Endodermal cell (in vitro differentiated cells): ENCODE results near the gene CDH2. TPM values are rescaled to one million over a fixed set of nuclear protein-coding genes. Genes with fewer than 3 reads are reported as not detected.

Source experiments
- DNase-seq: peaks from one replicate; pipeline ENCODE4 v3.0.0-alpha.2; 2017
- H3K27ac ChIP-seq: 2 replicates; pipeline ENCODE4 v1.5.1; 2013; ENCODE audit warnings: mild to moderate bottlenecking, low read depth, low read length, moderate library complexity
- H3K27me3 ChIP-seq: 2 replicates; pipeline ENCODE4 v1.6.1; 2013; ENCODE audit warnings: mild to moderate bottlenecking, low read length, moderate library complexity; ENCODE audit not compliant: insufficient read depth, control insufficient read depth, poor library complexity, severe bottlenecking
- H3K36me3 ChIP-seq: 2 replicates; pipeline ENCODE4 v1.7.0; 2013; ENCODE audit warnings: mild to moderate bottlenecking, low read length, moderate library complexity; ENCODE audit not compliant: control insufficient read depth, insufficient read depth
- H3K4me1 ChIP-seq: one replicate; pipeline ENCODE4 v1.7.0; 2013; ENCODE audit warnings: low read length; ENCODE audit not compliant: control insufficient read depth, insufficient read depth
- H3K4me3 ChIP-seq: 2 replicates; pipeline ENCODE4 v1.5.1; 2013; ENCODE audit warnings: mild to moderate bottlenecking, low read length, moderate library complexity
- H3K9ac ChIP-seq: 2 replicates; pipeline ENCODE4 v1.6.1; 2013; ENCODE audit warnings: mild to moderate bottlenecking, low read length, moderate library complexity; ENCODE audit not compliant: poor library complexity, severe bottlenecking; ENCODE audit errors: extremely low read depth
- H3K9me3 ChIP-seq: 2 replicates; pipeline ENCODE4 v1.6.1; 2013; ENCODE audit warnings: mild to moderate bottlenecking, low read length, moderate library complexity; ENCODE audit not compliant: control insufficient read depth
- H3K27ac Mint-ChIP-seq: 2 replicates; pipeline ENCODE4 v1.8.0; 2020; ENCODE audit warnings: mixed read lengths
- H3K27me3 Mint-ChIP-seq: 2 replicates; pipeline ENCODE4 v1.8.0; 2021; ENCODE audit warnings: mild to moderate bottlenecking, mixed read lengths; ENCODE audit not compliant: insufficient read depth
- H3K36me3 Mint-ChIP-seq: 2 replicates; pipeline ENCODE4 v1.8.0; 2020; ENCODE audit warnings: low read depth, mixed read lengths
- H3K4me1 Mint-ChIP-seq: 2 replicates; pipeline ENCODE4 v1.8.0; 2020; ENCODE audit warnings: mixed read lengths
- H3K4me3 Mint-ChIP-seq: 2 replicates; pipeline ENCODE4 v1.8.0; 2020; ENCODE audit warnings: mild to moderate bottlenecking, moderate library complexity, mixed read lengths
- H3K9me3 Mint-ChIP-seq: 2 replicates; pipeline ENCODE4 v1.8.0; 2020; ENCODE audit warnings: mild to moderate bottlenecking, mixed read lengths
- WGBS, 2 experiments: methylation state at CpG; one replicate each; pipeline versions ENCODE4 v1.1.5 to v1.1.7; 2013; ENCODE audit warnings: missing lambda C conversion rate in 2 of 2, mixed read lengths in 1 of 2; ENCODE audit not compliant: insufficient coverage in 1 of 2, insufficient read length in 1 of 2; 5-methylcytosine and 5-hydroxymethylcytosine counted together
- total RNA-seq, 2 donors: library from RNA; stranded (reverse); fragmentation: NEBNext Ultra II Directional in 1 of 2; extraction: Animal tissue kit (Norgen Biotek cat#: 25700) in 1 of 2; gene quantifications; 2 replicates in 1 of 2; 3 replicates in 1 of 2; pipeline ENCODE4 v1.2.1, GENCODE V29; 2021
- TF ChIP-seq, protein P1 (sequence below): fragments of 200-600 bp; sonication (generic); conservative IDR thresholded peaks from 2 replicates; pipeline ENCODE4 v1.5.0; 2021; ENCODE audit warnings: antibody characterized with exemption, mild to moderate bottlenecking

The CDH2 gene
- total RNA-seq, 2 donors from 2014 or later = 486 to 572 TPM

DNA sequence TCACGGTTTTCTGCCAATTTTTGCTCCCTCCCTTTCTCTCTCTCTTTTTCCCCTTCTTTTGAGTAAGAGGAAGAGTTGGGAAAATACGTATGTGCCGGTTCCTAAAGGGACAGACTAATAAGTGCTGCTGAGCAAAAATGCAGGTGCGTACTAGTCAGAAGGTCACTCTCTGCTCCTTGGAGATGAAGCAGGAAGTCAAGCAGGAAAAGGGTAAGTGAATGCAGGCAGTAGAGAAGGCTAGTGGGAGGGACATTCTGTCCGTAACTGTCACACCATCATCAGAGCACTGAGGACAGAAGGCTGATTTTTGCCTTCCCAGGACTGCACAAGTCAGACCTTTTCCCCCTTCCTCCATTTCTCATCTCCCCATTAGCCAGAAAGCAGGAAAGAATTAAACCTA is 105.7 kb downstream of the CDH2 start:
- Histone ChIP-seq H3K9ac (no peak overlapping the region), H3K4me3 (no peak overlapping the region), H3K36me3 (peaks cover 48% of the 10 kb centered on the region), H3K27ac (no peak overlapping the region), H3K4me1 (peaks cover 49% of the 10 kb centered on the region), H3K27me3 (no peaks in the 10 kb centered on the region), H3K9me3 (no peaks in the 10 kb centered on the region)
- Mint-ChIP-seq H3K27me3 (no peaks in the 10 kb centered on the region), H3K9me3 (no peaks in the 10 kb centered on the region), H3K4me3 (no peak overlapping the region), H3K4me1 (peaks cover 74% of the 10 kb centered on the region), H3K36me3 (peaks cover 21% of the 10 kb centered on the region), H3K27ac (peak overlapping the region; percentile 64)
- TF ChIP-seq, protein P1, sequence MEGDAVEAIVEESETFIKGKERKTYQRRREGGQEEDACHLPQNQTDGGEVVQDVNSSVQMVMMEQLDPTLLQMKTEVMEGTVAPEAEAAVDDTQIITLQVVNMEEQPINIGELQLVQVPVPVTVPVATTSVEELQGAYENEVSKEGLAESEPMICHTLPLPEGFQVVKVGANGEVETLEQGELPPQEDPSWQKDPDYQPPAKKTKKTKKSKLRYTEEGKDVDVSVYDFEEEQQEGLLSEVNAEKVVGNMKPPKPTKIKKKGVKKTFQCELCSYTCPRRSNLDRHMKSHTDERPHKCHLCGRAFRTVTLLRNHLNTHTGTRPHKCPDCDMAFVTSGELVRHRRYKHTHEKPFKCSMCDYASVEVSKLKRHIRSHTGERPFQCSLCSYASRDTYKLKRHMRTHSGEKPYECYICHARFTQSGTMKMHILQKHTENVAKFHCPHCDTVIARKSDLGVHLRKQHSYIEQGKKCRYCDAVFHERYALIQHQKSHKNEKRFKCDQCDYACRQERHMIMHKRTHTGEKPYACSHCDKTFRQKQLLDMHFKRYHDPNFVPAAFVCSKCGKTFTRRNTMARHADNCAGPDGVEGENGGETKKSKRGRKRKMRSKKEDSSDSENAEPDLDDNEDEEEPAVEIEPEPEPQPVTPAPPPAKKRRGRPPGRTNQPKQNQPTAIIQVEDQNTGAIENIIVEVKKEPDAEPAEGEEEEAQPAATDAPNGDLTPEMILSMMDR = no peak
- 85 to 96% methylated on average over 4 to 5 of the region's 5 CpGs for WGBS, 2 experiments
- DNase-seq = no peak

DNA sequence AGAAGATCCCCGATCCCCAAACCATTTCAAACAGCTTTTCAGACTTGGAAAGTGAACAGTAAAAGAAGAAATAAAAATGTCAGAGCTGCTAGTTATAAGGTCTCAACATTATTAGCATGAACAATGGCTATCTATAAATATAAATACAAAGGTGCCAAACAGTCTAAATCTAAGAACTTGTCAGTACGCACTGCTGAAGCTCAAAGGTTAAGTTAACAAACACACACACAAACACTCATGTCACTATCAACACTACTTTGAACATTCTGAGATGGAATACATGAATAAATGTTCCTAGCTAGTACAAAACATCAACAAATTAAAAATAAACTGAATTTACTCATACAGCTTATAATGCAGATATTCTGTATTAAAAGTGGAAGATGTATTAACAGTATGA is 108.7 kb downstream of the CDH2 start:
- H3K36me3 Mint-ChIP-seq = peaks cover 26% of the 10 kb centered on the region
- H3K4me1 Mint-ChIP-seq = peaks cover 71% of the 10 kb centered on the region
- H3K9me3 Mint-ChIP-seq = no peaks in the 10 kb centered on the region

DNA sequence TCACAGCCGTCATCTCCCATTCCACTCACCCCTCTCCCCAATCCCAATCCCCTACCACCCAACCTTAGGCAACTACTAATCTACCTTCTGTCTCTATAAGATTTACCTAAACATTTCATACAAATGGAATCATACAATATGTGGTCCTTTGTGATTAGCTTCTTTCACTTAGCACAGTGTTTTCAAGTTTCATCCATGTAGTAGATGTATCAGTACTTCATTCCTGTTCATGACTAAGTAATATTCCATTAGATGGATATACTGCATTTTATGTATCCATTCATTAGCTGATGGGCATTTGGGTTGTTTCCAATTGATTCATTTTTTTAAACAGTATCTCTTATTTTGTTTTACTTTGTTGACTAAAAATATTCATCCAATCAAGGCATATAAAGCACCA is 109.6 kb downstream of the CDH2 start:
- Mint-ChIP-seq H3K4me3 (no peak overlapping the region), H3K36me3 (peaks cover 29% of the 10 kb centered on the region), H3K9me3 (no peaks in the 10 kb centered on the region), H3K4me1 (peaks cover 65% of the 10 kb centered on the region), H3K27ac (no peak overlapping the region), H3K27me3 (no peaks in the 10 kb centered on the region)
- H3K4me1 ChIP-seq = peaks cover 36% of the 10 kb centered on the region
- no peaks in the 10 kb centered on the region for H3K9me3 ChIP-seq
- TF ChIP-seq, protein P1 = no peak
- 0% methylated on average over 1 of the region's 1 CpG for WGBS, 2 experiments
- peaks cover 55% of the 10 kb centered on the region for H3K36me3 ChIP-seq
- no peak overlapping the region for H3K4me3 ChIP-seq
- no peak for DNase-seq
- H3K9ac ChIP-seq = no peak overlapping the region
- H3K27ac ChIP-seq = no peak overlapping the region
- no peaks in the 10 kb centered on the region for H3K27me3 ChIP-seq

More for the DNA sequence above, 108.7 kb downstream of the CDH2 start:
- TF ChIP-seq, protein P1 = no peak
- H3K4me3 ChIP-seq = peak overlapping the region; percentile 33
- peaks cover 48% of the 10 kb centered on the region for H3K36me3 ChIP-seq
- no peak overlapping the region for H3K9ac ChIP-seq
- no peaks in the 10 kb centered on the region for H3K27me3 Mint-ChIP-seq
- no peak for DNase-seq
- no peaks in the 10 kb centered on the region for H3K9me3 ChIP-seq
- no peak overlapping the region for H3K27ac ChIP-seq
- 60 to 91% methylated on average over 1 to 2 of the region's 2 CpGs for WGBS, 2 experiments
- H3K27me3 ChIP-seq = no peaks in the 10 kb centered on the region
- peaks cover 41% of the 10 kb centered on the region for H3K4me1 ChIP-seq
- no peak overlapping the region for H3K4me3 Mint-ChIP-seq
- H3K27ac Mint-ChIP-seq = no peak overlapping the region
